Measurements from ENCODE around the gene PNPLA6. TPM values are rescaled to one million over a fixed set of nuclear protein-coding genes. Genes with fewer than 3 reads are reported as not detected.
A peak's percentile ranks its signal among the peaks of the same experiment; 100 is the strongest.

PNPLA6 gene
- total and polyA plus RNA-seq, 2 experiments from 2014 or later: 65.0 to 86.6 TPM

GRCh38 chr19:7528522-7529245 lies 6.8 kb upstream of the PNPLA6 start:
- Histone ChIP-seq H3K4me2 (ENCODE audit: unreplicated experiment) (no peak overlapping the region), H3K36me3 (ENCODE audit: low read depth) (no peaks in the 10 kb centered on the region), H3K9ac (no peak overlapping the region), H3K4me1 (ENCODE audit: insufficient read depth) (peaks cover 2% of the 10 kb centered on the region), H3K27ac (no peak overlapping the region), H3K4me3 (no peak overlapping the region), H3K9me2 (ENCODE audit: insufficient read depth) (no peaks in the 10 kb centered on the region), H3F3A (ENCODE audit: insufficient read depth) (0 out of 2 replicates have a peak, but pooled peaks cover 5% of the 10 kb centered on the region), H3K9me3 (ENCODE audit: low read depth) (no peaks in the 10 kb centered on the region), H3K27me3 (replicated peaks; ENCODE audit: insufficient read depth) (no peaks in the 10 kb centered on the region), H3K79me2 (ENCODE audit: insufficient read depth) (peaks cover 10% of the 10 kb centered on the region), H2AFZ (no peak overlapping the region), H4K20me1 (ENCODE audit: insufficient read depth) (no peaks in the 10 kb centered on the region)
- TF ChIP-seq EZH2 (IDR thresholded peaks at IDR 0.05; ENCODE audit: insufficient read depth, poor library complexity, severe bottlenecking) (no peak), EZH2phosphoT487 (IDR thresholded peaks at IDR 0.05; ENCODE audit: insufficient read depth, low read depth) (no peak)
- in situ Hi-C loops (cut with MboI): no loop called here
- no peak for DNase-seq
- WGBS, 2 experiments (ENCODE audit: low coverage in 1 of 2, low lambda C conversion rate in 2 of 2, missing lambda C conversion rate in 2 of 2): 95% methylated on average over 27 to 32 of the region's 32 CpGs

- H2AFZ ChIP-seq: no peak overlapping the region
- WGBS, 2 experiments (ENCODE audit: low coverage in 1 of 2, low lambda C conversion rate in 2 of 2, missing lambda C conversion rate in 2 of 2): 89 to 91% methylated on average over 10 to 15 of the region's 15 CpGs
- no peak overlapping the region for H3K27ac ChIP-seq
Measured at GRCh38 chr19:7529246-7529600, 6.3 kb upstream of the PNPLA6 start.

GRCh38 chr19:7529610-7530490 lies 5.7 kb upstream of the PNPLA6 start:
- Histone ChIP-seq H3K4me1 (ENCODE audit: insufficient read depth) (no peaks in the 10 kb centered on the region), H3K9ac (no peak overlapping the region), H3K9me2 (ENCODE audit: insufficient read depth) (no peaks in the 10 kb centered on the region), H3K27ac (no peak overlapping the region), H3K9me3 (ENCODE audit: low read depth) (no peaks in the 10 kb centered on the region), H3K4me2 (ENCODE audit: unreplicated experiment) (no peak overlapping the region), H3K4me3 (no peak overlapping the region), H3K27me3 (replicated peaks; ENCODE audit: insufficient read depth) (no peaks in the 10 kb centered on the region), H3K79me2 (ENCODE audit: insufficient read depth) (no peaks in the 10 kb centered on the region), H2AFZ (no peak overlapping the region), H3F3A (ENCODE audit: insufficient read depth) (0 out of 2 replicates have a peak, but pooled peaks cover 5% of the 10 kb centered on the region), H4K20me1 (ENCODE audit: insufficient read depth) (no peaks in the 10 kb centered on the region), H3K36me3 (ENCODE audit: low read depth) (no peaks in the 10 kb centered on the region)
- in situ Hi-C loops (cut with MboI): no loop called here
- no peak for TF ChIP-seq EZH2 (IDR thresholded peaks at IDR 0.05; ENCODE audit: insufficient read depth, poor library complexity, severe bottlenecking)
- 95 to 96% methylated on average over 29 to 33 of the region's 33 CpGs for WGBS, 2 experiments (ENCODE audit: low coverage in 1 of 2, low lambda C conversion rate in 2 of 2, missing lambda C conversion rate in 2 of 2)
- no peak for DNase-seq

More at GRCh38 chr19:7529246-7529600, 6.3 kb upstream of the PNPLA6 start:
- Histone ChIP-seq H3K9me3 (ENCODE audit: low read depth) (no peaks in the 10 kb centered on the region), H3K4me2 (ENCODE audit: unreplicated experiment) (no peak overlapping the region), H3K4me3 (no peak overlapping the region), H3K9me2 (ENCODE audit: insufficient read depth) (no peaks in the 10 kb centered on the region), H3K9ac (no peak overlapping the region), H3K36me3 (ENCODE audit: low read depth) (no peaks in the 10 kb centered on the region), H3K79me2 (ENCODE audit: insufficient read depth) (0 out of 2 replicates have a peak, but pooled peaks cover 5% of the 10 kb centered on the region), H4K20me1 (ENCODE audit: insufficient read depth) (no peaks in the 10 kb centered on the region), H3F3A (ENCODE audit: insufficient read depth) (0 out of 2 replicates have a peak, but pooled peaks cover 5% of the 10 kb centered on the region), H3K27me3 (replicated peaks; ENCODE audit: insufficient read depth) (no peaks in the 10 kb centered on the region), H3K4me1 (ENCODE audit: insufficient read depth) (no peaks in the 10 kb centered on the region)
- TF ChIP-seq EZH2phosphoT487 (IDR thresholded peaks at IDR 0.05; ENCODE audit: insufficient read depth, low read depth): no peak
- TF ChIP-seq EZH2 (IDR thresholded peaks at IDR 0.05; ENCODE audit: insufficient read depth, poor library complexity, severe bottlenecking): no peak
- no peak for DNase-seq
- in situ Hi-C loops (cut with MboI): no loop called here

GRCh38 chr19:7533281-7533885 lies 2.1 kb upstream of the PNPLA6 start:
- Histone ChIP-seq H3K9me2 (ENCODE audit: insufficient read depth) (no peaks in the 10 kb centered on the region), H3K79me2 (ENCODE audit: insufficient read depth) (peaks cover 4% of the 10 kb centered on the region; the same call in 1 of the 2 replicates), H3K9me3 (ENCODE audit: low read depth) (no peaks in the 10 kb centered on the region), H3F3A (ENCODE audit: insufficient read depth) (0 out of 2 replicates have a peak, but pooled peaks cover 5% of the 10 kb centered on the region), H3K4me2 (ENCODE audit: unreplicated experiment) (peak overlapping the region; percentile 91), H3K36me3 (ENCODE audit: low read depth) (peaks cover under 1% of the 10 kb centered on the region; the same call in 1 of the 2 replicates), H3K4me3 (peak overlapping the region; percentile 94), H3K9ac (peak overlapping the region; percentile 89), H3K27ac (peak overlapping the region; percentile 62), H3K4me1 (ENCODE audit: insufficient read depth) (no peaks in the 10 kb centered on the region), H2AFZ (peak overlapping the region; percentile 94), H4K20me1 (ENCODE audit: insufficient read depth) (no peaks in the 10 kb centered on the region), H3K27me3 (replicated peaks; ENCODE audit: insufficient read depth) (no peaks in the 10 kb centered on the region)
- 4 to 13% methylated on average over 24 to 30 of the region's 30 CpGs for WGBS, 2 experiments (ENCODE audit: low coverage in 1 of 2, low lambda C conversion rate in 2 of 2, missing lambda C conversion rate in 2 of 2)
- peak; percentile 85 for DNase-seq
- TF ChIP-seq EZH2 (IDR thresholded peaks at IDR 0.05; ENCODE audit: insufficient read depth, poor library complexity, severe bottlenecking) (no peak), EZH2phosphoT487 (IDR thresholded peaks at IDR 0.05; ENCODE audit: insufficient read depth, low read depth) (no peak)
- in situ Hi-C loops (cut with MboI): no loop called here

Measured in GM23248 (cell line).